ENCODE results near the gene CUX1.
"Not testable (repeated sequence)": the region's sequence is repeated elsewhere in the genome, so short reads cannot be mapped to it uniquely, and the experiment has no call there.

Gene CUX1

DNA sequence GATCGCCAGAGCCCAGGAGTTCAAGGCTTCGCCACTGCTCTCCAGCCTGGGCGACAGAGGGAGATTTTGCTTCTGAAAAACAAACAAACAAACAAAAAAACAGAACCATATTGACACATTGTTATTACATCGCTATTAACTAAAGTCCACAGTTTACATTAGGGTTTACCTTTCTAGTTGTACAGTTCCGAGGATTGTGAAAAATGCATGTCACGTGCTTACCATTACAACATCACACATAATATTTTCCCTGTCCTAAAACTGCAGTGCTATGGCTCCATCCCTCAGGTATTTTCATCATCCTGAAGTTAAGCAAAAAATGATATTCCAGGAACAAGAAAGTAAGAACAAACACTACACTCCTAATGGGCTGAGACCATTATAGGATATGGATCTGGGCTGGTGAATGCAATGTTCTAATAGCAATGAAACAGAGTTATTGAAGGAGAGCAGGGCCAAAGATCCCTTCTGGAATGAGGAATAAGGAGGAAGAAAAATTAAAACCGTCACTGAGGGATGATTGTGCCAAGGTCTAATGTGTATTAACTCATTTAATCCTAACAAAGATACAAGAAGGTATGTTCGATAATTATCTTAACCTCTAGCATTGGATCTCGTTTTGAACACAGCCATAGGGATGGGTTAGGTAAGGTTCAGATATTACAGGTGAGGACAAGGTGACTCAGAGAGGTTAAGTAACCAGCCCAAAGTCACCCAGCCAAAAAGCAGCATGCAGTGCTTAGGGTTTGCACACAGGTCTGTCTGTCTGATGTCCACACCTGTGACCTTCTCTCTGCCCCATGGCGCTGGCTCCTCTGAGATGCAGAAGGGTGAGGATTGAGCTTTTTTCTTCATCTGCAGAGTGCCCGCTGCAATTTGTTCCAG, 14.0 kb upstream of the CUX1 start:
- no peak for DNase-seq

DNA sequence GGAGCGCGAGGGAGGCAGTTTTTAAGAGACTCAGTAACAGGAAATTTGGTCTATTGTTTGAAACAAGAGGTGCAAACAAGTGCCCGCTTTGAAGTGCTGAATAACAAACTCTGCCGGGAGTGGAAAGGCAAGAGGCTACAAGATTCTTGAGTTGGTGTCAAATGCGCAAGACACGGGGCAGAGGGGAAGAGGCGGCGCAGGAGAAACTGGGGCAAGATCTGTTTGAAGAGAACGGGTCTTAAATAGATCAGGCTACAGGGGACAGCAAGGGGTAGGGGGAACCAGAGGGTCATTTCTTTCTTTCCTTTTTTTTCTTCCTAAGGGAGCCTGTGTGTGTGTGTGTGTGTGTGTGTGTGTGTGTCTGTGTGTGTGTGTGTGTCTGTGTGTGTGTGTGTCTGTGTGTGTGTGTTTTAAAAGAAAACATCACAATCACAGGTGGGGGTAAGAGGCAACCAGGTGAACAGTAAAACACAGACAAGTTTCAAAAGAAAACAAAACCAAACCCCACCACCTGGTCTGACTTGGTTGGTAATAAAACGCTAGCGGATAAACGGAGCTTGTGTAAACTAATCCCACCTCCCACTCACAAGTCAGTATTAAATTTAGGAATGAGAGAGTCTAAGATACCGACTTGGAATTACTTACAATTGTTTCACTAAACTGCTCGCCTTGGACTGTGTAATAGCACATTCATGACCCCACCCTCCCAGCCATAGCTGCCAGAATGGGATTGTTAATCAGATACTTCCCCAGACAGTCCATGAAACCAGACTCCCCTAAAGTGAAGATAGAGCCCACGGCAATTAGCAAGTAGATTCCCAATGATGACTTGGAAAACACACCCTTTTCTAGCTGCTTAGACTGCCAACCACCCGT, 13.1 kb upstream of the CUX1 start:
- no peak for DNase-seq

DNA sequence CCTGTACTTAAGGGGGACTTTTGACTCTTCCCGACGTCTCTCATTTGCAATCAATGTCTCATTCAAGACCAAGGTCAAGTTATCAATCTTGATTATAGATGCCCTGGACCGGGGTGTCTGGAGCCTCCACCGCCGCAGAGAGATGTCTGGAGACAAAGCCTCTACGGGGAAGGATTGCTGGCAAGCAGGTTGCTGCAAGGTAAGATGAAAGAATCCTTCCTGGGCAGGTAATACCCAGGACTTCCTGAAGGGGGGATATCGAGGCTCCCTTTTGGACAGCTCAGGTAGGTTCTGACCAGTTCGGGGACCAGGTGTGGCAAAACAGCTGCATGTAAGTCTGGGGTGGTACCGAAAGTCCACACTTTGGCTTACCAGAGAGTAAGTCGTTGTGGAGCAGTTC, 12.5 kb upstream of the CUX1 start:
- no peak for DNase-seq

DNA sequence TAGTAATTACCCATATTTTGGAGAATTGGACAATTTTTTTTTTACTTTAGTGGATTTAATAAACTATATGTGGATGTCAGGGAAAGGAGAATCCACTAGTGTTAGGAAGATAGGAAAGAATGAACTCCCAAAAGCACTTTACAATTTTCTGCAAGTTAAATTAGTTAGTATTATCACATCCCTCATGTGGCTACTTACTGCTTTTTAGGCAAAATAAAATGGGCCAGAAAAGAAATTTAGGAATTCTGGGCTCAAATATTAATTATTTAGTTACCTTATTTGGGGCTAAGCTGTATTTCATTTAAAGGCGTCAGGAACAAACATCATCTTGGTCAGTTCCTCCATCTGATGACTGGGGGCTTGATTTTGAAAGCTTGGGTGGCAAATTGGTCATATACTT, 4.8 kb upstream of the CUX1 start:
- DNase-seq, result no peak

GRCh38 chr7:101813402-101814019, 3.9 kb upstream of the CUX1 start:
- no peak for DNase-seq

- peak; percentile 19 for DNase-seq
Measured at GRCh38 chr7:101814081-101814990, 3.1 kb upstream of the CUX1 start.

GRCh38 chr7:101814991-101815825, 2.2 kb upstream of the CUX1 start:
- no peak for DNase-seq

- peak; percentile 42 for DNase-seq
Measured at GRCh38 chr7:101815826-101816594, 1.4 kb upstream of the CUX1 start.

GRCh38 chr7:101816595-101817470, 593 bp upstream of the CUX1 start:
- DNase-seq, result peak; percentile 18

DNA sequence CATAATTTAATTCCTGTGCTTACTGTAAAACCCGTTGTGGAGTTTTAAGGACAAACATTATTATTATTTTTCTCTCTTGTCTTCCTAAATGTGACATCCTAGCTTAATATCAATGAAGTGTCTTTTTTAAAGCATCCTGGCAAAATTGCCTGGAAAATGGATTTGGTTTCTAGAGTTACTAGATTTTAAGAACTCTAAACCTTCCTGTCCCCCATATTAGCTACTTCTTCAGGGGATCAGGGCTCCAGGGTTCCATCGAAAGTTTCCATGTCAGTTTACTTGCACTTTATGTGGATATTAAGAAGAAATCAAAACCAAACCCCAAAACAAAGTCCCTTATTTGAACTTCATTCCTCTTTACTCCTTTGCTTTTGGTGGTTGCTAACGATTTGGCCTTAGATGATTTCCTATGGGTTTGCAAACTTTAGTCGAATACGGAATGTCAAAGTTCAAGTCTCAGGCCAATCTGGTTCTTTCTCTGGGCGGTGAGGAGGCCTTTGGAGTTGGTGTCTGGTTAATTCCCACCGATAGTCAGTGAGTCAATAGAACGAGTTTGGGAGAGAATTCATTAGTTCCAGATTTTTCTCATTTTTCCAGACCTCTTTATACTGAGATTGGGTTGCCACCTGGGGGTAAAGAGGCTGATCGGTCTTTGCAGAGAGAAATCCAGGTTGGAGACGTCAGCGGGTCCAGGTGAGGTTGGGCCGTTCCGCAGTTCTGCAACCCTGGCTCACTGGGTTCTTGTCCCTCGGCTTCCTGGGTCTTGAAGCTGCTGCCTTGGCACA, 1.1 kb downstream of the CUX1 start:
- DNase-seq, result no peak

DNA sequence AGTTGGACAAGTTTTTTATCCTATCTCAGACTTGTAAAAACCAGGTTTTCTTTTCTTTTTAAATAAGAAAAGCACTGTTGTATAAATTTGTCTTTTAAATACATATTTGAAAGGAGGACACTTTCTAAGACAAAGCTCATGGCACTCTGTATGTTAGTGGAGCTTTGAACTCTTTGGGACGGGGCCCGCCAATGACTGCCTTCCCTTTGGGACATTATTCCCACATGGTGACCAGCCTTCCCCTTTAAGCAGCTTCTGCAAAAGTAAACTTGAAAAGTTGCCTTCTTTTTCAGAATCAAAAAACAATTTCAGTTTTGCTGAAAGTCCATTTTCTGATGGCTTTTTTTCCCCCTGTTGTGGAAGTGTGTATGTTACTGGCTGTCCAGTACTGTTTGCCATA, 1.8 kb downstream of the CUX1 start:
- no peak for DNase-seq

DNA sequence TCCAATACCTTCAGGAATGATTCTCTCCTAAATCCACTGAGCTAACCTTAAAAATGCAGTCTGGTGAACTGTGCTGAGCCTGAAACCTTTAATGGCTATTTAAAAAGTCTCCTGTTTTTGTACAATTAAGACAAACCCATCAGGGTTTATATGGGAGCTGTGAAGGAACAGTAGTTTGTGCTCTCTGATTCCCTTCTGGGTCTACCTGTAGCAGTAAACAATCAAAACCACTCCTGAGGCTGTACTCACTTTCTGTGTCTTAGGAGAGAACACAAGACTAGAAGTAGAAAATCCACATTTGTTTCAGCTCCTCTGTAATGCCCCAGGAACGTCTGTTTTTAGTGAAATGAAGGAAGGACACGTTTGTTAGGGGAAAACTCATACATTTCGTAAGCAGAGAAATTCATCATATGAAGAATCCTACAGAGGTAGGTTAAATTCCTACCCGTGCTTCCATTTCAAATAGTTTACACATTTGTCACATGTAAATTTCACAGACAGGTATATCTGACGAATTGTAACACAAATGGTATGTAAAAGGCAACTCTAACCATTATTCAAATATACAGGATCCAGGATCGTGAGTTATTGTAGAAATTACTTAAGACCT, 2.6 kb downstream of the CUX1 start:
- no peak for DNase-seq

- DNase-seq, result no peak
Measured at GRCh38 chr7:101820703-101821102, 3.3 kb downstream of the CUX1 start.

- not testable (repeated sequence) for DNase-seq
Measured at GRCh38 chr7:101822632-101823031, 5.2 kb downstream of the CUX1 start.

- DNase-seq, result no peak
Measured at GRCh38 chr7:101823096-101823495, 5.7 kb downstream of the CUX1 start.

DNA sequence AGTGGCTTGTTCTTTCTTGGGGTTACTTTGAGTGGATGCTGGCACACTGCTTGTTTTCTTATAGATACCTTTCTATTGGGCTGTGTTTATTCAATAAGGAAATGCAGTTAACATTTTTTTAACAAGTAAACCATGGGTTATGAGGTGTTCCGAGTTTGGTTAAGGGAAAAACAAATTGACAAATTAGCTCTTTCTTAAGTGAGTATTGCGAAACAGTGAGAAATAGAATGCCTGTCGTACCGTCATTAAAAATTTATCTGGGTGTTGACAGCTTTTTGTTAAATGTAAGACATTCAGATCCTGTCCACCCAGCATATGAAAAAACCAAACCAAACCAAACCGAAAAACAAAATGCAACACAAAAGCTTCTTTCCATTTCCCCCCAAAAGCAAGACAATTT, 6.2 kb downstream of the CUX1 start:
- DNase-seq, result no peak

- DNase-seq, result no peak
Measured at GRCh38 chr7:101824440-101824839, 7.0 kb downstream of the CUX1 start.

Measured in NCI-H748 treated with DMSO at 0.1 percent for 48 hours (cell line).